ENCODE data around the gene GAGE12H.

GRCh38 chrX:49610718-49611310, 31.1 kb downstream of the GAGE12H start:
- no peak for TF ChIP-seq CTCF (conservative IDR thresholded peaks at IDR 0.05 in 1 of 2, IDR thresholded peaks at IDR 0.05 in 1 of 2; ENCODE audit: low read depth in 1 of 2, low read length in 2 of 2)
- no peak for TF ChIP-seq EZH2 (IDR thresholded peaks at IDR 0.05; ENCODE audit: low read length, missing control alignments)

All from fibroblast of lung (primary cell).